Measurements from ENCODE around the gene EID2B.

The EID2B gene, protein sequence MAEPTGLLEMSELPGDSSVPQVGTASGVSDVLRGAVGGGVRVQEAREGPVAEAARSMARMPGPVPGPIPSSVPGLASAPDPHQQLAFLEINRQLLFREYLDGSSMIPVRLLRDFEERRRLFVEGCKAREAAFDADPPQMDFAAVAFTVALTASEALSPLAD

DNA sequence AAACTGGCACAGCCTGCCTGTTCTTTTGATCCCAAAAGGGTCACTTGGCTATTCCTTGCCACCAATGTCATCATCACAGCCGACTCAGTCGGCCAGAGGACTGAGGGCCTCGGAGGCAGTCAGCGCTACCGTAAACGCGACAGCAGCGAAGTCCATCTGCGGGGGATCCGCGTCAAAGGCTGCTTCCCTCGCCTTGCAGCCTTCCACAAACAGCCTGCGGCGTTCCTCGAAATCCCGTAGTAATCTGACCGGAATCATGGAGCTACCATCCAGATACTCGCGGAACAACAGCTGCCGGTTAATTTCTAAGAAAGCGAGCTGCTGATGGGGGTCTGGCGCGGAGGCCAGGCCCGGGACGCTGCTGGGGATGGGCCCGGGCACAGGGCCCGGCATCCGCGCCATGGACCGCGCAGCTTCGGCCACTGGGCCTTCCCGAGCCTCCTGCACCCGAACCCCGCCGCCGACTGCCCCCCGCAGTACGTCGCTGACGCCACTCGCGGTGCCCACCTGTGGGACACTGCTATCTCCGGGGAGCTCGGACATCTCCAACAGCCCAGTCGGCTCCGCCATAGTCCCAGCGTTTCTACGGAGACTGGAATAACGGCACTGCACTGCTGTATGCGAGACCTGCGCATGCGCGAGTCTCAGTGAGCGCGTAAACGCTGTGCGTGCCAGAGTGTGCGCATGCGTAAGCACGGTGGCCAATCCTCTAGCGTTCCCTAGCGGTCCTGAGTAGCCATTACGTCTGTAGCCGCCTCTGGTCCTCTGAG is at the start of gene EID2B:
TSS of gene EID2B (minus strand) at position 620 of the 770 bp plus-strand sequence. CDS start at position 570, 50 bp downstream.
- peak; percentile 83 to 88 (median 84) for DNase-seq

GRCh38 chr19:39582442-39582841 is 49.8 kb upstream of the EID2B start:
- no peak for DNase-seq

- DNase-seq, result no peak
These were observed 36.0 kb upstream of the EID2B start for GRCh38 chr19:39568604-39569003.

DNA sequence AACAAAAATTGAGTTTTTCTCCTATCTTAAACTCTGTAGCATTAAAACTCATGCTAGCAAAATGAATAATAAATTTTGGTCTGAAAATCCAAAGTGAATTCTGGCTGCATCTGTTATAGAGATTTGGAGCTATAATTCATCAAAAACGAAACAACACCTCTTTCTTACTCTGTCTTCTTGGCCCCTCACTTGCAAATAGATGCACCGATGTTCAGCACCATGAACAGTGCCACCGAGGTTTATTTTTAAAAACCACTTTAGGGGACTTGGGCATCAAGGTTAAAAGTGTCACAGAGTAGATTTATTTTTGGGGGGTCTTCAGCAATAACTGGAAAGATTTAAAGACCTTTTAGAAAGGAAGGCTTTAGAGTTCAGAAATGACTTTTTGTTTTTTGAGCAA is 33.4 kb upstream of the EID2B start:
- no peak for DNase-seq

GRCh38 chr19:39563408-39563807 is 30.8 kb upstream of the EID2B start:
- no peak for DNase-seq

- no peak for DNase-seq
These were observed 26.0 kb upstream of the EID2B start for GRCh38 chr19:39558624-39559117.

DNA sequence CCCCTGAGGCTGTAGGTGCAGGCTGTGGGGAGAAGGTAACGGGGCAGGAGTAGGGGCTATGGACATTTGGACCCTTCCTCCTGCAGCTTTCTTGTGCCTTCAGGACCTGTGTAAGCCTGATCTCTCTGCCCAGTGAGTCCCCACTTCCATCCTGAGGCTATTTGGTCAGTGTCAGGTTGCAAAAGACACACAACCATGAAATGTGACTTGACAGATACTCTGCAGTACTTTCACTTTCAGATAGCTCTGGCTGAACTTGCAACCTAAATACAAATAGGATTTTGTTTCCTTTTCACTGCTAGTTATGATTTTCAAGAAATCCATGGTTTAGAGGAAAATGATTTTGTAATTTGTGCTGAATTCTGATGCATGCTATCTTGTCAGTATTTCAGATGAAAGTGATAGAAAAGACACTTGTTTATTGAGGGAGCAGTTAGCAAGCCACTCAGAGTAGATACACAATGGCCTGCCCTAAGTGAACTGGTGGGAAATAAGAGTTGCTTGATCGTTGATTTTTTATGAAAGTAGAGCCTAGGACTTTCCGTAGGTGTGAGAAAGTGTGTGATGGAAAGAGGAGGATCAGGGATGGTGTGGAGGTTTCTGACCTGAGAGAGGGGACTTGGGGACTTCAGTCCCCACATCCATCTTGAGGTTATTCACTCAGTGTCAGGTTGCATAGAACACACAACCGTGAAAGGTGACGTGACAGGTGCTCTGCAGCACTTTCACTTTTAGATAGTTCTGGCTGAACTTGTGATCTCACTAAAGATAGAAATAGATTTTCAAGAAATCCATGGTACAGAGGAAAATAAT is 25.4 kb upstream of the EID2B start:
- DNase-seq, result no peak

DNA sequence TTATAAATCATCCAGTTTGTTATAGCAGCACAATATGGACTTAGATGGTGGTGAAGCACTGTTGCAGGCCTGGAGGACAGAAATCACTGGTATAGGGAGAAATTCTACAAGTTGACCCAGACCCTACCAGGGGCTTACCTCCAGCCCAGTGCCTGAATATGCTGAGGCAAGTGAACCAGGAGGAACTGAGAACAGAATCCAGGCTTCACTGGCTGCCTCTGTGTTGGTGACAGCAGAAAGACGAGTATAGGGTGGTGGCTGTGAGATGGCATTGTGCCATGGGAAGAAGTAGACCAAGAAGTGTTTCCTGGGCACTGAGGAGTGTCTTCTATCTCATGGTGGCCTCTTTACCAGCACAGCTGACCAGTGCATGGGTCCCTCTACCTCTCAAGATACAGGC is 23.2 kb upstream of the EID2B start:
- no peak for DNase-seq

GRCh38 chr19:39554701-39555311 is 22.2 kb upstream of the EID2B start:
- DNase-seq, result no peak

- DNase-seq, result no peak
These were observed 20.5 kb upstream of the EID2B start for GRCh38 chr19:39553082-39553652.

- no peak for DNase-seq
These were observed 17.5 kb upstream of the EID2B start for GRCh38 chr19:39550197-39550596.

DNA sequence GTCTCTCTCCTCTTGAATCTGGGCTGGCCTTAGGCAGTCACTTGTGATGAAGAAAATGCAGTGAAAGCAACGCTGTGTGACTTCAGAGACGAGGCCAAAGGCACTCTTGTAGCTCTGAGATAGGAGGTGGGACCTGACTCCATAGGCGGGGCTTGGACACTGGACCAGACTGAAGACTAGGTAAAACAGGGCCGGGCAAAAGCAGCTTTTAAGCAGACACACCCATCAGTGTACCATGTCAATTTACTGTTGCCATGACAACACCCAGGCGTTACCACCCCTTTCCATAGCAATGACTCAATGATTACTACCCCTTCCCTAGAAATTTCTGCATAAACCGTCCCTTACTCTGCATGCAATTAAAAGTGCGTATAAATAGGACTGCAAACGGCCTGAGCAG is 13.9 kb upstream of the EID2B start:
- DNase-seq, result no peak

GRCh38 chr19:39544911-39545310 is 12.3 kb upstream of the EID2B start:
- DNase-seq, result no peak

DNA sequence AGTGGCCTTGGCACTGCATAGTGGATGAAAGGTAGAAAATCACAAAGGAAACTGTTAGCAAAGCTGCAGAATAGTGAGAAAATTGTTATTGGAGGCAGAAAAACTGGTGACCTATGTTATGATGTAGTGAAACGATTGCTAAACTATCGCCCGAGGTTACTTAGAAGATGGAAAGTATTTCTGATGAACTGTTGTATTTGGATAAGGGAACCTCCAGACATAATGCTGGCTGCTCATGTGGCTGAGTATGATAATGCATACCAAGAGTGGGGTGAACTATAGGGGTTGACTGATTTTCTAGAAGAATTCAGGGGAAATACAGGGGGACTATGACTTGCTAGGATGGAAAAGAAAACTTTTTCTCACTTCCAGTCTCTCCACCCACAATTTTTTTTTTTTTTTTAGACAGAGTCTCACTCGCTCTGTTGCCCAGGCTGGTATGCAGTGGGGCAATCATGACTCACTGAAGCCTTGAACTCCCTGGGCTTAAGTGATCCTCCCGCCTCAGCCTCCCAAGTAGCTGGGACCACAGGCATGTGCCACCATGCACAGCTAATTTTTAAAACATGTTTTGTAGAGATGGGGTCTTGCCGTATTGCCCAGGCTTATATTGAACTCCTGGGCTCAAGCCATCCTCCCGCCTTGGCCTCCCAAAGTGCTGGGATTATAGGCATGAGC is 11.7 kb upstream of the EID2B start:
- no peak for DNase-seq

DNA sequence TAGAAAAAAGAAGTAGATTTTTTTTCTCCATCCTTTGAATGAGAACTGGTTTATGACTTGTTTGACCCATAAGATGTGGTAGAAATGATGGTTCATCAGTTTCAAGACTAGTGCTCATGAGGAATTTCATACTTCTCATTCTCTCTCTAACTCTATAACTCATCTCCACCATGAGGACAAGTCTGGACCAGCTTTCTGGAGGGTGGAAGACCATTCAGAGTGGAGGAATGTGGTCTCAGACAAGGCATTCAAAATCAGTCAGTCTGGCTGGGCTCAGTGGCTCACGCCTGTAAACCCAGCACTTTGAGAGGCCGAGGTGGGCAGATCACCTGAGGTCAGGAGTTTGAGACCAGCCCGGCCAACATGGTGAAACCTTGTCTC is 10.8 kb upstream of the EID2B start:
- no peak for DNase-seq

- DNase-seq, result no peak
These were observed 9.6 kb upstream of the EID2B start for GRCh38 chr19:39542206-39542605.

DNA sequence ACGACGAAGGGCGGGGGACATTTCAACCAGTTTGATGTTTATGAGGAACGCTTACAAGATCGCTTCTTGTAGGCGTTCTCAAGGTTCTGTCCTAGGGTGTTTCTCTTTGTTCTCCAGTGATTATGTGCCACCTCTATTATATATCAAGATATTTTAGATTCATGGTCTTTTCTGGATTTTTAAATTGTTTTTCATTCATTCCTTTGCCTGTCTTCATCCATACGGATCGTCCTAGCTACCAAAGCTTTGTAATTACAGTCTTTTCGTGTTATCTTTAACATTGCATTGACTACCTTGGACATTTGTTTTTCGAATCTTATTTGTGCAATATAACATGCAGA is 7.7 kb upstream of the EID2B start:
- DNase-seq, result no peak

GRCh38 chr19:39539518-39540332 is 7.1 kb upstream of the EID2B start, which contains the start of gene EID2:
EID2 (minus strand) TSS chr19:39540161; CDS start chr19:39540079, 82 bp downstream.
- peak; percentile 81 to 88 (median 84) for DNase-seq

GRCh38 chr19:39539165-39539517 is 6.5 kb upstream of the EID2B start:
- no peak for DNase-seq

DNA sequence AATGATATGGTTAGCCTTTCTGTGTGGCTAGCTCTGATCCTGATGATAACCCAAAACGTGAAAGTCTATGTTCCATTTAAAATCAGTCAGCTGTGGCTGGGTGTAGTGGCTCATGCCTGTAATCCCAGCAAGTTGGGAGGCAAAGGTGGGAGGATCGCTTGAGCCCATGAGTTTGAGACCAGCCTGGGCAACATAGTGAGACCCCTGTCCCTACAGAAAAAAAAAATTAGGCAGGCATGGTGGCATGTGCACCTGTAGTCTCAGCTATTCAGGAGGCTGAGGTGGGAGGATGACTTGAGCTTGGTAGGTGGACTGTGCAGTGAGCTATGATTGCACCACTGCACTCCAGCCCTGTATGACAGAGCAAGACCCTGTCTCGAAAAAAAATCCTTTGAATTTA is 1.1 kb upstream of the EID2B start:
- DNase-seq, result no peak

GRCh38 chr19:39533003-39533512 is 406 bp upstream of the EID2B start:
- DNase-seq, result no peak
